Measurements from ENCODE around the gene IREB2. TPM values are rescaled to one million over a fixed set of nuclear protein-coding genes. Genes with fewer than 3 reads are reported as not detected.

The IREB2 gene
- total and polyA plus RNA-seq, 2 of the 13 experiments (the other 11 are each of a cell fraction or from before 2014, with no cell fraction given): 24.2 to 30.4 TPM

- TF ChIP-seq, protein P1, sequence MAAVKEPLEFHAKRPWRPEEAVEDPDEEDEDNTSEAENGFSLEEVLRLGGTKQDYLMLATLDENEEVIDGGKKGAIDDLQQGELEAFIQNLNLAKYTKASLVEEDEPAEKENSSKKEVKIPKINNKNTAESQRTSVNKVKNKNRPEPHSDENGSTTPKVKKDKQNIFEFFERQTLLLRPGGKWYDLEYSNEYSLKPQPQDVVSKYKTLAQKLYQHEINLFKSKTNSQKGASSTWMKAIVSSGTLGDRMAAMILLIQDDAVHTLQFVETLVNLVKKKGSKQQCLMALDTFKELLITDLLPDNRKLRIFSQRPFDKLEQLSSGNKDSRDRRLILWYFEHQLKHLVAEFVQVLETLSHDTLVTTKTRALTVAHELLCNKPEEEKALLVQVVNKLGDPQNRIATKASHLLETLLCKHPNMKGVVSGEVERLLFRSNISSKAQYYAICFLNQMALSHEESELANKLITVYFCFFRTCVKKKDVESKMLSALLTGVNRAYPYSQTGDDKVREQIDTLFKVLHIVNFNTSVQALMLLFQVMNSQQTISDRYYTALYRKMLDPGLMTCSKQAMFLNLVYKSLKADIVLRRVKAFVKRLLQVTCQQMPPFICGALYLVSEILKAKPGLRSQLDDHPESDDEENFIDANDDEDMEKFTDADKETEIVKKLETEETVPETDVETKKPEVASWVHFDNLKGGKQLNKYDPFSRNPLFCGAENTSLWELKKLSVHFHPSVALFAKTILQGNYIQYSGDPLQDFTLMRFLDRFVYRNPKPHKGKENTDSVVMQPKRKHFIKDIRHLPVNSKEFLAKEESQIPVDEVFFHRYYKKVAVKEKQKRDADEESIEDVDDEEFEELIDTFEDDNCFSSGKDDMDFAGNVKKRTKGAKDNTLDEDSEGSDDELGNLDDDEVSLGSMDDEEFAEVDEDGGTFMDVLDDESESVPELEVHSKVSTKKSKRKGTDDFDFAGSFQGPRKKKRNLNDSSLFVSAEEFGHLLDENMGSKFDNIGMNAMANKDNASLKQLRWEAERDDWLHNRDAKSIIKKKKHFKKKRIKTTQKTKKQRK (IDR thresholded peaks at IDR 0.05; ENCODE audit: low read length): no peak
- TF ChIP-seq DR1 (CRISPR knock-in tag; IDR thresholded peaks at IDR 0.05): no peak
- no peak for TF ChIP-seq ZBTB8A (CRISPR knock-in tag; IDR thresholded peaks at IDR 0.05; ENCODE audit: borderline replicate concordance, low read depth)
- TF ChIP-seq, protein P2, sequence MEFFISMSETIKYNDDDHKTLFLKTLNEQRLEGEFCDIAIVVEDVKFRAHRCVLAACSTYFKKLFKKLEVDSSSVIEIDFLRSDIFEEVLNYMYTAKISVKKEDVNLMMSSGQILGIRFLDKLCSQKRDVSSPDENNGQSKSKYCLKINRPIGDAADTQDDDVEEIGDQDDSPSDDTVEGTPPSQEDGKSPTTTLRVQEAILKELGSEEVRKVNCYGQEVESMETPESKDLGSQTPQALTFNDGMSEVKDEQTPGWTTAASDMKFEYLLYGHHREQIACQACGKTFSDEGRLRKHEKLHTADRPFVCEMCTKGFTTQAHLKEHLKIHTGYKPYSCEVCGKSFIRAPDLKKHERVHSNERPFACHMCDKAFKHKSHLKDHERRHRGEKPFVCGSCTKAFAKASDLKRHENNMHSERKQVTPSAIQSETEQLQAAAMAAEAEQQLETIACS (CRISPR knock-in tag; IDR thresholded peaks at IDR 0.05): 0 out of 2 replicates have a peak, but pooled peaks have one; percentile 21
- no peak for TF ChIP-seq RXRB (CRISPR knock-in tag; IDR thresholded peaks at IDR 0.05; ENCODE audit: borderline replicate concordance)
- TF ChIP-seq ZNF484 (CRISPR knock-in tag; IDR thresholded peaks at IDR 0.05; ENCODE audit: borderline replicate concordance, low read depth): no peak
- no peak for TF ChIP-seq SAP130 (CRISPR knock-in tag; IDR thresholded peaks at IDR 0.05; ENCODE audit: low read depth)
- no peak for TF ChIP-seq ZSCAN9 (CRISPR knock-in tag; IDR thresholded peaks at IDR 0.05; ENCODE audit: borderline replicate concordance)
- no peak for TF ChIP-seq ZNF709 (CRISPR knock-in tag; IDR thresholded peaks at IDR 0.05)
- no peak for TF ChIP-seq ZNF432 (CRISPR knock-in tag; IDR thresholded peaks at IDR 0.05; ENCODE audit: borderline replicate concordance)
- TF ChIP-seq HOXA3 (CRISPR knock-in tag; IDR thresholded peaks at IDR 0.05): 0 out of 2 replicates have a peak, but pooled peaks have one; percentile 39
- no peak; the same call in 1 of the 2 replicates for TF ChIP-seq KAT7 (CRISPR knock-in tag; IDR thresholded peaks at IDR 0.05; ENCODE audit: borderline replicate concordance)
- 0 out of 2 replicates have a peak, but pooled peaks have one; percentile 58 for TF ChIP-seq IRF9 (CRISPR knock-in tag; IDR thresholded peaks at IDR 0.05; ENCODE audit: borderline replicate concordance)
- TF ChIP-seq GTF3A (CRISPR knock-in tag; conservative IDR thresholded peaks at IDR 0.05): no peak
- TF ChIP-seq, protein P3, sequence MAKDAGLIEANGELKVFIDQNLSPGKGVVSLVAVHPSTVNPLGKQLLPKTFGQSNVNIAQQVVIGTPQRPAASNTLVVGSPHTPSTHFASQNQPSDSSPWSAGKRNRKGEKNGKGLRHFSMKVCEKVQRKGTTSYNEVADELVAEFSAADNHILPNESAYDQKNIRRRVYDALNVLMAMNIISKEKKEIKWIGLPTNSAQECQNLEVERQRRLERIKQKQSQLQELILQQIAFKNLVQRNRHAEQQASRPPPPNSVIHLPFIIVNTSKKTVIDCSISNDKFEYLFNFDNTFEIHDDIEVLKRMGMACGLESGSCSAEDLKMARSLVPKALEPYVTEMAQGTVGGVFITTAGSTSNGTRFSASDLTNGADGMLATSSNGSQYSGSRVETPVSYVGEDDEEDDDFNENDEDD (CRISPR knock-in tag; IDR thresholded peaks at IDR 0.05; ENCODE audit: borderline replicate concordance): no peak
- no peak for TF ChIP-seq TBP (CRISPR knock-in tag; IDR thresholded peaks at IDR 0.05)
- TF ChIP-seq ZNF746 (CRISPR knock-in tag; IDR thresholded peaks at IDR 0.05): 0 out of 2 replicates have a peak, but pooled peaks have one; percentile 66
- TF ChIP-seq KLF9 (CRISPR knock-in tag; IDR thresholded peaks at IDR 0.05; ENCODE audit: low read depth): no peak
- no peak for TF ChIP-seq PCBP2 (optimal IDR thresholded peaks at IDR 0.05; ENCODE audit: low read depth, low read length, poor library complexity, severe bottlenecking)
- no peak for TF ChIP-seq ZNF562 (CRISPR knock-in tag; IDR thresholded peaks at IDR 0.05; ENCODE audit: borderline replicate concordance)
- no peak for TF ChIP-seq CBX1 (IDR thresholded peaks at IDR 0.05; ENCODE audit: low read depth)
- no peak for TF ChIP-seq TCF7 (IDR thresholded peaks at IDR 0.05; ENCODE audit: low read depth)
- TF ChIP-seq, protein P4, sequence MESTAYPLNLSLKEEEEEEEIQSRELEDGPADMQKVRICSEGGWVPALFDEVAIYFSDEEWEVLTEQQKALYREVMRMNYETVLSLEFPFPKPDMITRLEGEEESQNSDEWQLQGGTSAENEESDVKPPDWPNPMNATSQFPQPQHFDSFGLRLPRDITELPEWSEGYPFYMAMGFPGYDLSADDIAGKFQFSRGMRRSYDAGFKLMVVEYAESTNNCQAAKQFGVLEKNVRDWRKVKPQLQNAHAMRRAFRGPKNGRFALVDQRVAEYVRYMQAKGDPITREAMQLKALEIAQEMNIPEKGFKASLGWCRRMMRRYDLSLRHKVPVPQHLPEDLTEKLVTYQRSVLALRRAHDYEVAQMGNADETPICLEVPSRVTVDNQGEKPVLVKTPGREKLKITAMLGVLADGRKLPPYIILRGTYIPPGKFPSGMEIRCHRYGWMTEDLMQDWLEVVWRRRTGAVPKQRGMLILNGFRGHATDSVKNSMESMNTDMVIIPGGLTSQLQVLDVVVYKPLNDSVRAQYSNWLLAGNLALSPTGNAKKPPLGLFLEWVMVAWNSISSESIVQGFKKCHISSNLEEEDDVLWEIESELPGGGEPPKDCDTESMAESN (CRISPR knock-in tag; conservative IDR thresholded peaks at IDR 0.05): 0 out of 2 replicates have a peak, but pooled peaks have one; percentile 4
- TF ChIP-seq ZNF12 (CRISPR knock-in tag; IDR thresholded peaks at IDR 0.05): no peak
Observed at GRCh38 chr15:78507831-78508160, 69.8 kb downstream of the IREB2 start (continued).

All from HepG2 (cell line).